CD4-positive, alpha-beta T cell treated with Interleukin-1 beta for 1 hour (primary cell): Measurements from ENCODE around the gene DZIP1.

Experiments used
- DNase-seq, 2 donors: peaks; one replicate each; pipeline ENCODE4 v3.0.0-alpha.2; 2020 to 2022

The DZIP1 gene

GRCh38 chr13:95541308-95541707 is 103.2 kb downstream of the DZIP1 start:
- DNase-seq: no peak

DNA sequence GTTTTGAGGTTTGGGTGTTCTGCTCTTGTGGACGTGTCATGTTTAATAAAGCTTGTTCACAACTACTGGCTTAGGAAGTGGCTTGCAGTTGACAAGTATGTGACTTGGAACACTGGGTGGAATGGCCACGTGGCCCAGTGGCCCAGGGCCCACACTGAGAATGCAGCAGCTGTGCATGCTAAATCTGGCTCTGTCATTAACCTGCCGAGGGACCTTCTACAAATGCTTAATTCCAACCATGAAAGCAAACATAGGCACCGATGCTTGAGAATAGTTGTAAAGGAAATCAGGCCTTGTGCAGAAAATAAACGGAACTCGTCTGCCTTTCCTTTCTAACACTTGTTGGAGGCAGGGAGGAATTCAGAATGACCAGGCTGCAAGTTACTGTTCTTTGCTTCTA is 103.6 kb downstream of the DZIP1 start:
- DNase-seq: no peak

- no peak for DNase-seq
These were observed 107.8 kb downstream of the DZIP1 start for GRCh38 chr13:95536632-95537241.

DNA sequence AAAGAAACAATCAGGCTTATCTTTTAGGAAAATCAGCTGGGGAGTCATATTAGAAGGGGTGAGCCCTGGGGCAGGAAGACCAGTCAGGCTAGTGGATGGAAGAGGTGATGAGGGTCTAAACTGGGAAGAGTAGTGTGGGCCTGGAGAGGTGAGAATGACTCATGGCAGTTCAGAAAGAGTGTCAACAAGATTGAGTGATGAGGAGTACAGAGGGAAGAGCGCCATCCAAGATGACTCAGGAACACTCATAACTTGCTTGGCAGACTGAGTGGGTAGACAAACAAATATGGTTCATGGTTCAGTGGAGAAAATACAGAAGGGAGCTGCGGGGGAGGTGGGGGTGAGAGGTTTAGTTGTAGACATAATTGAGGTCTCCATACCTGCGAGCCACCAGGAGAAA is 109.3 kb downstream of the DZIP1 start:
- no peak for DNase-seq

DNA sequence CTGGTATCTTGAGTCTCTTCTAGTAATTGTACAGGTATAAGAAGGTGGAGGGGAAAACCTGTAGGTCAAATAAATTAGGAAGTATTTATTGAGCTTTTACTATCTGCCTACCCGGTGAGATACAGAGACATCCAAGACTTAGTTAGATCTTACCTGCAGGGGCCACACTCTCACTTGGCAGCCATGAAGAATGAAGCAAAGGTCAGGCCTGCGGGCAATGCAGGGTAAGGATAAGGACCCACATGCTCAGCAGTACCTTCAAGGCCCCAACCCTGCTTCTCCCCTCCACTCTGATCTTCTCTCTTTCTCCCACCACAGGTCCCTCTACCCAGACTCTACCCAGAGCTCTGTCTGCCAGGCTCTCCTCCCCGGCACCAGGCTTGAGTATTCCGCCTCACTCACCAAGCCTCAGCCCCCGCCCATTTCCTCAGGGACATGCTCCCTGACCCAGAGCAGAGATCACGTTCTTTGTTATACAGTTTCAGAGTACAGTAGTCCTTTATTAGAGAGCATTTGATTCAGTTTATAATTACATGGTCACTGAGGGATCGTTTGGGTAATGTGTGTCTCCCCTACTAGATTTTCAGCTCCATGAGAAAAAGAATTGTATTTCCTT is 110.9 kb downstream of the DZIP1 start:
- DNase-seq: no peak

- no peak for DNase-seq
These were observed 114.3 kb downstream of the DZIP1 start for GRCh38 chr13:95530178-95530577.
